Measurements from ENCODE around the gene ZFR2.

GRCh38 chr19:3895788-3896187 lies 26.9 kb upstream of the ZFR2 start:
- TF ChIP-seq RFX5 (IDR thresholded peaks at IDR 0.05; ENCODE audit: low read depth, low read length) (no peak), FOXM1 (IDR thresholded peaks at IDR 0.05; ENCODE audit: low read depth, low read length) (no peak), IKZF1 (conservative IDR thresholded peaks at IDR 0.05) (no peak), HDAC2 (IDR thresholded peaks at IDR 0.05) (no peak), PBX3 (IDR thresholded peaks at IDR 0.05; ENCODE audit: insufficient replicate concordance, low read depth, low read length) (no peak)
